Head of caudate nucleus (tissue), 42 donors: ENCODE data around the gene TMEM233.
"Not testable (repeated sequence)": the region's sequence is repeated elsewhere in the genome, so short reads cannot be mapped to it uniquely, and the experiment has no call there.

Experiments
- DNase-seq, 42 donors: peaks; one replicate each; pipeline versions ENCODE4 v3.0.0 to v3.0.0-alpha.2; 2020 to 2021; ENCODE audit warnings: mixed read lengths in 7 of 42
- intact Hi-C: fragments of 100-400 bp; cut with DNase I; formaldehyde crosslinking; loops from one replicate; pipeline ENCODE4 v1.15.0; 2022

Gene TMEM233

GRCh38 chr12:119601877-119602733 is 8.5 kb downstream of the TMEM233 start:
- no peak for DNase-seq
- intact Hi-C loops = no loop called here

- no peak for DNase-seq
- intact Hi-C loops = no loop called here
Measured at GRCh38 chr12:119602734-119603094, 9.1 kb downstream of the TMEM233 start.

GRCh38 chr12:119603767-119604166 is 10.2 kb downstream of the TMEM233 start:
- intact Hi-C loops = no loop called here
- no peak for DNase-seq

- intact Hi-C loops = no loop called here
- no peak for DNase-seq
Measured at GRCh38 chr12:119609358-119609757, 15.8 kb downstream of the TMEM233 start.

- intact Hi-C loops = no loop called here
Measured at GRCh38 chr12:119613319-119613936, 19.9 kb downstream of the TMEM233 start.

GRCh38 chr12:119614705-119615104 is 21.1 kb downstream of the TMEM233 start:
- intact Hi-C loops = no loop called here
- no peak for DNase-seq

More at GRCh38 chr12:119613319-119613936, 19.9 kb downstream of the TMEM233 start:
- DNase-seq = no peak

- DNase-seq = no peak
- intact Hi-C loops = no loop called here
Measured at GRCh38 chr12:119615518-119616475, 22.2 kb downstream of the TMEM233 start.

- intact Hi-C loops, DNase-seq: not testable (repeated sequence)
Measured at GRCh38 chr12:119618328-119618896, 24.8 kb downstream of the TMEM233 start.

GRCh38 chr12:119620490-119620889 is 26.9 kb downstream of the TMEM233 start:
- DNase-seq = no peak
- intact Hi-C loops = no loop called here

- intact Hi-C loops = no loop called here
- DNase-seq = no peak
Measured at GRCh38 chr12:119621878-119622277, 28.3 kb downstream of the TMEM233 start.

- no peak for DNase-seq
- intact Hi-C loops = no loop called here
Measured at GRCh38 chr12:119624966-119625365, 31.4 kb downstream of the TMEM233 start.

GRCh38 chr12:119627019-119627643 is 33.6 kb downstream of the TMEM233 start:
- DNase-seq = no peak
- intact Hi-C loops = no loop called here

- intact Hi-C loops = no loop called here
- DNase-seq = no peak
Measured at GRCh38 chr12:119627686-119628085, 34.1 kb downstream of the TMEM233 start.

- intact Hi-C loops = no loop called here
- DNase-seq = no peak
Measured at GRCh38 chr12:119630223-119630780, 36.7 kb downstream of the TMEM233 start.

- intact Hi-C loops = no loop called here
- DNase-seq = no peak
Measured at GRCh38 chr12:119630962-119631550, 37.5 kb downstream of the TMEM233 start.

- no peak for DNase-seq
- intact Hi-C loops = no loop called here
Measured at GRCh38 chr12:119631930-119632678, 38.5 kb downstream of the TMEM233 start.

GRCh38 chr12:119634743-119635142 is 41.2 kb downstream of the TMEM233 start:
- no peak for DNase-seq
- intact Hi-C loops = no loop called here
